ENCODE measurements around the gene SHTN1.

The SHTN1 gene

DNA sequence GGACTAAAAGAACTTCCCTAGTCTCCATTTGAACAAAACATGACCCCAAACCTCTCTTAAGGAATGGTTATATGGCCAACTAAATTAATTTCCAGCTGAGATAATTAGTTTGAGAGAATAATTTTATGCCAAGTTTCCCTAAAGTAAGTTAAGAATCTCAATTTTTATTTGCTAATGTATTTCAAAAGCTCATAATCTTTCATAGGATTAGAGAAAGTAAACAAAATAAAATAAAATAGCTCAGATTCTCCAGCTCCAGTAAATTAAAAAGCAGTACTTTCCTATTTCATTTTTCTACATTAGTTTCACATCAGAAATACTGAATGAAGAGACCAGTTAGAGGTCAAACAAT lies 111.3 kb downstream of the SHTN1 start:
- Histone ChIP-seq H3F3A (ENCODE audit: low read depth) (no peaks in the 10 kb centered on the region), H2AFZ (ENCODE audit: low read length) (no peak overlapping the region), H3K4me2 (ENCODE audit: low read depth, low read length, poor library complexity, severe bottlenecking) (no peak overlapping the region), H3K4me1 (ENCODE audit: insufficient read depth, low read length, poor library complexity, severe bottlenecking) (no peaks in the 10 kb centered on the region), H3K9me3 (ENCODE audit: insufficient read depth, low read depth, low read length) (no peaks in the 10 kb centered on the region), H3K9me2 (replicated peaks; ENCODE audit: low read depth, low read length) (no peaks in the 10 kb centered on the region), H3K79me2 (ENCODE audit: insufficient read depth, low read length) (no peaks in the 10 kb centered on the region), H3K27me3 (ENCODE audit: insufficient read depth, low read length, poor library complexity, severe bottlenecking) (no peaks in the 10 kb centered on the region), H3K4me3 (ENCODE audit: low read length, poor library complexity, severe bottlenecking) (no peak overlapping the region), H3K36me3 (ENCODE audit: insufficient read depth, low read length) (no peaks in the 10 kb centered on the region), H4K20me1 (ENCODE audit: insufficient read depth, low read length, poor library complexity, severe bottlenecking) (no peaks in the 10 kb centered on the region), H3K9ac (ENCODE audit: low read depth, low read length, poor library complexity, severe bottlenecking) (no peak overlapping the region)
- TF ChIP-seq, protein P1, sequence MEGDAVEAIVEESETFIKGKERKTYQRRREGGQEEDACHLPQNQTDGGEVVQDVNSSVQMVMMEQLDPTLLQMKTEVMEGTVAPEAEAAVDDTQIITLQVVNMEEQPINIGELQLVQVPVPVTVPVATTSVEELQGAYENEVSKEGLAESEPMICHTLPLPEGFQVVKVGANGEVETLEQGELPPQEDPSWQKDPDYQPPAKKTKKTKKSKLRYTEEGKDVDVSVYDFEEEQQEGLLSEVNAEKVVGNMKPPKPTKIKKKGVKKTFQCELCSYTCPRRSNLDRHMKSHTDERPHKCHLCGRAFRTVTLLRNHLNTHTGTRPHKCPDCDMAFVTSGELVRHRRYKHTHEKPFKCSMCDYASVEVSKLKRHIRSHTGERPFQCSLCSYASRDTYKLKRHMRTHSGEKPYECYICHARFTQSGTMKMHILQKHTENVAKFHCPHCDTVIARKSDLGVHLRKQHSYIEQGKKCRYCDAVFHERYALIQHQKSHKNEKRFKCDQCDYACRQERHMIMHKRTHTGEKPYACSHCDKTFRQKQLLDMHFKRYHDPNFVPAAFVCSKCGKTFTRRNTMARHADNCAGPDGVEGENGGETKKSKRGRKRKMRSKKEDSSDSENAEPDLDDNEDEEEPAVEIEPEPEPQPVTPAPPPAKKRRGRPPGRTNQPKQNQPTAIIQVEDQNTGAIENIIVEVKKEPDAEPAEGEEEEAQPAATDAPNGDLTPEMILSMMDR (conservative IDR thresholded peaks at IDR 0.05; ENCODE audit: low read length): no peak
- no peak for TF ChIP-seq EZH2phosphoT487 (IDR thresholded peaks at IDR 0.05; ENCODE audit: borderline replicate concordance)

- Histone ChIP-seq H3F3A (ENCODE audit: low read depth) (no peaks in the 10 kb centered on the region), H3K4me2 (ENCODE audit: low read depth, low read length, poor library complexity, severe bottlenecking) (no peak overlapping the region), H3K4me3 (ENCODE audit: low read length, poor library complexity, severe bottlenecking) (no peak overlapping the region), H3K4me1 (ENCODE audit: insufficient read depth, low read length, poor library complexity, severe bottlenecking) (no peaks in the 10 kb centered on the region), H3K9me2 (replicated peaks; ENCODE audit: low read depth, low read length) (no peaks in the 10 kb centered on the region), H3K27me3 (ENCODE audit: insufficient read depth, low read length, poor library complexity, severe bottlenecking) (no peaks in the 10 kb centered on the region), H3K9ac (ENCODE audit: low read depth, low read length, poor library complexity, severe bottlenecking) (no peak overlapping the region), H3K36me3 (ENCODE audit: insufficient read depth, low read length) (no peaks in the 10 kb centered on the region), H4K20me1 (ENCODE audit: insufficient read depth, low read length, poor library complexity, severe bottlenecking) (no peaks in the 10 kb centered on the region), H2AFZ (ENCODE audit: low read length) (no peak overlapping the region), H3K9me3 (ENCODE audit: insufficient read depth, low read depth, low read length) (no peaks in the 10 kb centered on the region), H3K79me2 (ENCODE audit: insufficient read depth, low read length) (no peaks in the 10 kb centered on the region)
- TF ChIP-seq, protein P1 (conservative IDR thresholded peaks at IDR 0.05; ENCODE audit: low read length): no peak
- TF ChIP-seq EZH2phosphoT487 (IDR thresholded peaks at IDR 0.05; ENCODE audit: borderline replicate concordance): no peak
Measured at GRCh38 chr10:116892907-116893685, 111.9 kb downstream of the SHTN1 start.

- Histone ChIP-seq H2AFZ (ENCODE audit: low read length) (no peak overlapping the region), H3K9me3 (ENCODE audit: insufficient read depth, low read depth, low read length) (no peaks in the 10 kb centered on the region), H3K27me3 (ENCODE audit: insufficient read depth, low read length, poor library complexity, severe bottlenecking) (no peaks in the 10 kb centered on the region), H3K9me2 (replicated peaks; ENCODE audit: low read depth, low read length) (no peaks in the 10 kb centered on the region), H4K20me1 (ENCODE audit: insufficient read depth, low read length, poor library complexity, severe bottlenecking) (no peaks in the 10 kb centered on the region), H3K9ac (ENCODE audit: low read depth, low read length, poor library complexity, severe bottlenecking) (no peak overlapping the region), H3K4me3 (ENCODE audit: low read length, poor library complexity, severe bottlenecking) (no peak overlapping the region), H3F3A (ENCODE audit: low read depth) (no peaks in the 10 kb centered on the region), H3K4me2 (ENCODE audit: low read depth, low read length, poor library complexity, severe bottlenecking) (no peak overlapping the region), H3K4me1 (ENCODE audit: insufficient read depth, low read length, poor library complexity, severe bottlenecking) (no peaks in the 10 kb centered on the region), H3K79me2 (ENCODE audit: insufficient read depth, low read length) (no peaks in the 10 kb centered on the region), H3K36me3 (ENCODE audit: insufficient read depth, low read length) (no peaks in the 10 kb centered on the region)
- no peak for TF ChIP-seq EZH2phosphoT487 (IDR thresholded peaks at IDR 0.05; ENCODE audit: borderline replicate concordance)
- TF ChIP-seq, protein P1 (conservative IDR thresholded peaks at IDR 0.05; ENCODE audit: low read length): no peak
Measured at GRCh38 chr10:116891208-116891607, 113.8 kb downstream of the SHTN1 start.
